Spleen (tissue), 11 donors: ENCODE results near the gene TACC3. TPM values are rescaled to one million over a fixed set of nuclear protein-coding genes. Genes with fewer than 3 reads are reported as not detected.

Experiments
- DNase-seq: peaks from one replicate; pipeline ENCODE4 v3.0.0-alpha.2; 2020
- H3K27ac ChIP-seq, 8 donors: fragments of 200-600 bp; sonication (generic) in 7 of 8; 1 replicate in 4 of 8; 2 replicates in 4 of 8; pipeline versions ENCODE4 v1.5.0 to v1.8.0; 2016 to 2021; ENCODE audit warnings: inconsistent platforms in 4 of 8, mild to moderate bottlenecking in 4 of 8, moderate library complexity in 1 of 8
- H3K27me3 ChIP-seq, 7 donors: fragments of 200-600 bp; sonication (generic) in 6 of 7; replicated peaks in 1 of 7; 1 replicate in 4 of 7; 2 replicates in 3 of 7; pipeline versions ENCODE4 v1.5.0 to v1.8.0; 2016 to 2021; ENCODE audit warnings: inconsistent platforms in 3 of 7, mild to moderate bottlenecking in 1 of 7
- H3K36me3 ChIP-seq, 6 donors: fragments of 200-600 bp; sonication (generic) in 5 of 6; 1 replicate in 4 of 6; 2 replicates in 2 of 6; pipeline versions ENCODE4 v1.5.0 to v1.8.0; 2016 to 2021; ENCODE audit warnings: inconsistent platforms in 2 of 6
- H3K4me1 ChIP-seq, 6 donors: fragments of 200-600 bp; sonication (generic) in 5 of 6; 1 replicate in 3 of 6; 2 replicates in 3 of 6; pipeline versions ENCODE4 v1.5.0 to v1.8.0; 2016 to 2021; ENCODE audit warnings: inconsistent platforms in 3 of 6
- H3K4me3 ChIP-seq, 8 donors: fragments of 200-600 bp; sonication (generic) in 7 of 8; 1 replicate in 4 of 8; 2 replicates in 4 of 8; pipeline versions ENCODE4 v1.5.0 to v1.8.0; 2016 to 2021; ENCODE audit warnings: inconsistent platforms in 4 of 8, mild to moderate bottlenecking in 4 of 8, moderate library complexity in 2 of 8
- H3K9me3 ChIP-seq, 8 donors: fragments of 200-600 bp; sonication (generic) in 7 of 8; 1 replicate in 4 of 8; 2 replicates in 4 of 8; pipeline versions ENCODE4 v1.5.0 to v1.8.0; 2016 to 2021; ENCODE audit warnings: inconsistent platforms in 4 of 8
- POLR2A ChIP-seq, 3 donors: fragments of 450-650 bp; IDR thresholded peaks; one replicate each; pipeline ENCODE4 v1.5.1; 2017; ENCODE audit warnings: antibody characterized with exemption in 3 of 3, mild to moderate bottlenecking in 1 of 3
- POLR2AphosphoS5 ChIP-seq, 3 donors: sonication (generic); formaldehyde crosslinking; IDR thresholded peaks; one replicate each; pipeline ENCODE4 v1.5.1; 2017; ENCODE audit warnings: antibody characterized with exemption in 3 of 3
- WGBS, 5 donors: extraction: QIAGEN DNeasy Blood & Tissue Kit in 3 of 5; methylation state at CpG; one replicate each; pipeline versions ENCODE4 v1.1.5 to v1.1.7; 2013 to 2018; 5-methylcytosine and 5-hydroxymethylcytosine counted together
- intact Hi-C: fragments of 100-400 bp; cut with DNase I; formaldehyde crosslinking; loops from one replicate; pipeline ENCODE4 v1.15.0; 2023; ENCODE audit warnings: low total_unique reads
- polyA plus RNA-seq, 3 donors: library from polyadenylated mRNA; stranded (reverse); fragments of 200-250 nt; gene quantifications; one replicate each; pipeline ENCODE4 v1.2.1, GENCODE V29; 2013
- total RNA-seq, 7 donors: library from RNA; depleted of rRNA in 3 of 7; stranded (reverse); fragments of >200 nt in 3 of 7; fragmentation: NEBNext Ultra II Directional in 4 of 7; extraction: Animal tissue kit (Norgen Biotek cat#: 25700) in 4 of 7; gene quantifications; one replicate each; pipeline versions ENCODE4 v1.1.0 to v1.2.1, GENCODE V29; 2016 to 2021
- TF ChIP-seq, protein P1 (sequence below), 11 experiments: fragments of 200-600 bp in 7 of 11; fragments of 450-650 bp in 4 of 11; sonication (generic) in 4 of 11; IDR thresholded peaks in 8 of 11; conservative IDR thresholded peaks in 3 of 11; 1 replicate in 7 of 11; 2 replicates in 4 of 11; pipeline versions ENCODE4 v1.4.0 to v1.8.0; 2016 to 2021; ENCODE audit warnings: antibody characterized with exemption in 11 of 11, inconsistent platforms in 4 of 11, mild to moderate bottlenecking in 1 of 11
- donor health status: healthy with polysubstance abuse.
- donor health status: DM: no; HTN: no; CAD: no; lungs with moderate emphysema.
- donor health status: DM: no; HTN: no; CAD: no.
- donor health status: Bipolar disorder and iron deficiency.
- donor health status: healthy.
- donor health status: DM: no; HTN: no; CAD: no.
- donor health status: DM: yes; HTN: yes; CAD: no.

The TACC3 gene
- total and polyA plus RNA-seq, 10 donors: 33.3 to 84.4 (median 53.4) TPM

DNA sequence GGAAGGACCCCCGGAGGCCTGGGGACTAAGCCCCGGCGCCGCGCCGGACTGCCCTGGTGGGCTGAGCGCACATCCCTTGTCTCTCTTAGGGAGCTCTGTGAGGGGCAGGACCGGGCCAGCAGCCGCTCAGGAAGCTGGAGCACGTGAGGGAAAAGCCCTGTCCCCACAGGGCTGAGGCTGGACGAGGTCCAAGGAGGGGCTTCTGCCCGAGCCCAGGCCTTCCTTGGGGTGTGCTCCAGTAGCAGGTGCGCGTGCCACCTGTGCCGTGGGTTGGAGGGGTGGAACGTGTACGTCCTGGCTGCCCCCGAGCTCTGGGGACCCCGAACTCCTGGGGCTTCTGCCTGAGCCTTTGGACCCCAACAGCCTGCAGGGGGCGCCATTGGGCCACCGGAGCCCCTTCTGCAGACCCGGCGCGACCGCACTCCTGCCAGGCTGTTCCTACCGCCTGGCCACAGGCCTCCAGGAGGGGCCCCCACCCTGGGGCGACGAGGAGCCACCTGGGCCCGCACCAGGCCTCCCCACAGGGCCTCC is 27.2 kb downstream of the TACC3 start:
- H3K27me3 ChIP-seq: peaks cover 0 to 32% (median 0%) of the 10 kb centered on the region in 7 donors
- no peaks in the 10 kb centered on the region for H3K9me3 ChIP-seq
- TF ChIP-seq, protein P1, sequence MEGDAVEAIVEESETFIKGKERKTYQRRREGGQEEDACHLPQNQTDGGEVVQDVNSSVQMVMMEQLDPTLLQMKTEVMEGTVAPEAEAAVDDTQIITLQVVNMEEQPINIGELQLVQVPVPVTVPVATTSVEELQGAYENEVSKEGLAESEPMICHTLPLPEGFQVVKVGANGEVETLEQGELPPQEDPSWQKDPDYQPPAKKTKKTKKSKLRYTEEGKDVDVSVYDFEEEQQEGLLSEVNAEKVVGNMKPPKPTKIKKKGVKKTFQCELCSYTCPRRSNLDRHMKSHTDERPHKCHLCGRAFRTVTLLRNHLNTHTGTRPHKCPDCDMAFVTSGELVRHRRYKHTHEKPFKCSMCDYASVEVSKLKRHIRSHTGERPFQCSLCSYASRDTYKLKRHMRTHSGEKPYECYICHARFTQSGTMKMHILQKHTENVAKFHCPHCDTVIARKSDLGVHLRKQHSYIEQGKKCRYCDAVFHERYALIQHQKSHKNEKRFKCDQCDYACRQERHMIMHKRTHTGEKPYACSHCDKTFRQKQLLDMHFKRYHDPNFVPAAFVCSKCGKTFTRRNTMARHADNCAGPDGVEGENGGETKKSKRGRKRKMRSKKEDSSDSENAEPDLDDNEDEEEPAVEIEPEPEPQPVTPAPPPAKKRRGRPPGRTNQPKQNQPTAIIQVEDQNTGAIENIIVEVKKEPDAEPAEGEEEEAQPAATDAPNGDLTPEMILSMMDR (IDR thresholded peaks at IDR 0.05 in 8 of 11, conservative IDR thresholded peaks at IDR 0.05 in 3 of 11): peak; percentile 63 to 91 (median 80)
- no peak for TF ChIP-seq POLR2A (IDR thresholded peaks at IDR 0.05)
- TF ChIP-seq POLR2AphosphoS5 (IDR thresholded peaks at IDR 0.05): peak in 2 of 3 donors; percentile 22 to 47
- H3K36me3 ChIP-seq: peaks cover 4 to 26% (median 14%) of the 10 kb centered on the region in 6 donors
- 0 to 4% (median 3%) methylated on average over 15 to 29 of the region's 29 CpGs for WGBS, 5 donors
- no peak overlapping the region for H3K27ac ChIP-seq
- peaks cover 22 to 39% (median 29%) of the 10 kb centered on the region in 6 donors for H3K4me1 ChIP-seq
- intact Hi-C loops: loop anchor here (5.0 kb wide), 2 partner anchors 64 to 149 kb away; no protein-coding TSS in a partner anchor
- DNase-seq: peak; percentile 92
- H3K4me3 ChIP-seq: peak overlapping the region in 1 of 8 donors; percentile 18

DNA sequence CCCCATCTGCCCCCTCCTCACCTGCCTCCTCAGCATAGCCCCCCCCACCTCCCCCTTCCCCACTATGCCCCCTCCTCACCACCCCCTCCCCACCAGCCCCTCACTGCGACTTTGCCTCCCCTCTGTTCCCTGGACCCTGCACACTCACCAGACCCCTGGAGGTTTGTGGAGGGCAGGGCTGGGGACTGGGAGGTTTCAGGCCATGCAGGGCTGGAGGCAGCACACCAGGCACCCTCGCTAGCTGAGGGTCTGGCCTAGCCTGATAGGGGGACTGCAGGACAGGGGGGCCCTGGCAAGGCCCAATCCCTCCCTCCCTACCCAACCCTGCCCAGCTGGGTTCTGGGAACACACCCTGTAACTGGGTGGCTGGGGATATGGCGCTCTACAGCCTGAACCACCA is 28.0 kb downstream of the TACC3 start:
- Histone ChIP-seq H3K36me3 (peaks cover 4 to 17% (median 8%) of the 10 kb centered on the region in 6 donors), H3K27me3 (peaks cover 0 to 32% (median 0%) of the 10 kb centered on the region in 7 donors), H3K9me3 (no peaks in the 10 kb centered on the region), H3K4me3 (no peak overlapping the region), H3K4me1 (peaks cover 22 to 46% (median 31%) of the 10 kb centered on the region in 6 donors), H3K27ac (no peak overlapping the region)
- no peak for TF ChIP-seq POLR2AphosphoS5 (IDR thresholded peaks at IDR 0.05)
- TF ChIP-seq POLR2A (IDR thresholded peaks at IDR 0.05): no peak
- TF ChIP-seq, protein P1 (IDR thresholded peaks at IDR 0.05 in 8 of 11, conservative IDR thresholded peaks at IDR 0.05 in 3 of 11): no peak
- no peak for DNase-seq
- WGBS, 5 donors: 67 to 89% (median 81%) methylated on average over 1 to 3 of the region's 3 CpGs
- intact Hi-C loops: loop anchor here (5.0 kb wide), 2 partner anchors 63 to 148 kb away; no protein-coding TSS in a partner anchor

DNA sequence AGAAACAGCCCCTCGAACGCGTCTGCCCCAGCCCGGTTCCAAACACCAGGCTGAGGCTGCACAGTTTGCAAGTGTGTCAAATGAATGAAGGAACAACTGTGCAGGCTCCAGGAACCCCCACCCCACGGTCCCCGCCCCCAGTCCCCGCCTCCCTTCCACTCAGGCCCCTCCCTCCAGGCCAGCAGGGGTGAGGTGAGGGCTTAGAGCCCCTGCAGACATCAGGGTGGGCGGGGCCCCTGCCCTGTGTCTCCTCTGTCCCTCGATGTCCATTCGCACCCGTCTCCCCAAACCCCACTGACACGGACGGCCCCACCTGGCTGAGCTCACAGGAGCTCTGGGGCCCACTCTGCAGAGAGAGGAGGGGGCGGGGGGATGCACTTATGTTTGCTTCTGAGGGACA is 28.5 kb downstream of the TACC3 start:
- TF ChIP-seq POLR2A (IDR thresholded peaks at IDR 0.05) (no peak), POLR2AphosphoS5 (IDR thresholded peaks at IDR 0.05) (no peak)
- TF ChIP-seq, protein P1 (IDR thresholded peaks at IDR 0.05 in 8 of 11, conservative IDR thresholded peaks at IDR 0.05 in 3 of 11): no peak
- H3K4me1 ChIP-seq: peaks cover 22 to 51% (median 31%) of the 10 kb centered on the region in 6 donors
- no peak for DNase-seq
- intact Hi-C loops: loop anchor here (5.0 kb wide), 2 partner anchors 62 to 147 kb away; no protein-coding TSS in a partner anchor
- 70 to 85% (median 79%) methylated on average over 11 to 14 of the region's 14 CpGs for WGBS, 5 donors
- no peaks in the 10 kb centered on the region for H3K9me3 ChIP-seq
- H3K27me3 ChIP-seq: peaks cover 0 to 32% (median 0%) of the 10 kb centered on the region in 7 donors
- no peak overlapping the region for H3K27ac ChIP-seq
- no peak overlapping the region for H3K4me3 ChIP-seq
- peaks cover 0 to 13% (median 3%) of the 10 kb centered on the region in 6 donors for H3K36me3 ChIP-seq

DNA sequence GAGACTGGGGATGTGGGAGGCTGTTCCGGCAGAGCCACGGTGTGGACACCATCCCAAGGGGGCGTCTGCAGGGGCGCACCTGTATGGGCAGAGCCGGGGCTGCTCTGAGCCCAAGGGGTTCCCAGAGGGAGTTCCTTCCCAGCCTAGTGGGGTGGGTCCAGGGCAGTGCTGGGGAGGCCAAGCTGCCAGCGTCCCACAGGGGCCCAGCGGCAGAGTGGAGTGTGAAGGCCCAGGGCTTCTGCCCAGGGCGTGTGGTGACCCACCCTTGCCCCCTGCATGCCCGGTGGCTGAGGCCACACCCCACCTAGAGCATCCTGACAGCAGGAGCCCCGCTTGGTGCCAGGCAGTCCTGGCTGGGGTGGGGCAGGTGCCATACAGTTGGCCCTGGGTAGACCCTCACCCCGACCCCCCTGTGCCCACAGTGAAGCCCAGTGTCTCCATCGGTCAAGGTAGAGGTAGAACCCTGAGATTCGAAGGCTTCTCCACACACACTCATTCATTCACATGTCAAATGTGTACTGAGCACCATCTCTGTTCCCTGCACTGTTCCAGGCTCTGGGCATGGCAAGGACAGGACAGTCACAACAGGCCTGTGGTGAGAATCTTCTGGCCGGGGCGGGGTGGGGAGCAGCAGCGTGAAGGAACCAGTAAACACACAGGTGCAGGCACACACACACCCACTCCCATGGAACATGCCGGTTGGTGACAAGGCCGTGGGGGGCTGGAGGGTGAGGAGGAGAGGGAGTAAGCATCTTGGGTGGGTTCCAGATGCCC is 29.2 kb downstream of the TACC3 start:
- TF ChIP-seq POLR2A (IDR thresholded peaks at IDR 0.05) (no peak), POLR2AphosphoS5 (IDR thresholded peaks at IDR 0.05) (no peak)
- TF ChIP-seq, protein P1 (IDR thresholded peaks at IDR 0.05 in 8 of 11, conservative IDR thresholded peaks at IDR 0.05 in 3 of 11): no peak
- H3K4me1 ChIP-seq: peaks cover 22 to 58% (median 35%) of the 10 kb centered on the region in 6 donors
- intact Hi-C loops: no loop called here
- no peak for DNase-seq
- H3K4me3 ChIP-seq: no peak overlapping the region
- H3K9me3 ChIP-seq: no peaks in the 10 kb centered on the region
- no peak overlapping the region for H3K27ac ChIP-seq
- WGBS, 5 donors: 83 to 97% (median 83%) methylated on average over 13 to 18 of the region's 18 CpGs
- peaks cover 0 to 32% (median 0%) of the 10 kb centered on the region in 7 donors for H3K27me3 ChIP-seq
- peaks cover 0 to 5% (median 0%) of the 10 kb centered on the region in 6 donors for H3K36me3 ChIP-seq
